ENCODE data around the gene PRKCE. TPM values are rescaled to one million over a fixed set of nuclear protein-coding genes. Genes with fewer than 3 reads are reported as not detected.

PRKCE gene
- total RNA-seq, 2 experiments from 2014 or later = 24.9 to 26.2 TPM

DNA sequence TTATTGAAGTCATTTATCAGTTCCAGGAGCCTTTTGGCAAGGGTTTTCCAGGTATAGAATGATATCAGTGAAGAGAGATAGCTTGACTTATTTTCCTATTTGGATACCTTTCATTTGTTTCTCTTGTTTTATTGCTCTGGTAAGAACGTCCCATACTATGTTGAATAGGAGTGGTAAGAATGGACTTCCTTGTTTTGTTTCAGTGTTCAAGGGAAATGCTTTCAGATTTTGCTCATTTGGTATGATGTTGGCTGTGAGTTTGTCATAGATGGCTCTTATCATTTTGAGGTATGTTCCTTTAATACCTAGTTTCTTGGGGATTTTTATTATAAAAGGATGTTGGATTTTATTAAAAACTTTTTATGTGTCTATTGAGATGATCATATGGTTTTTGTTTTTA, 558.6 kb downstream of the PRKCE start:
- intact Hi-C loops (cut with DNase I, micrococcal nuclease) = no loop called here
- no peaks in the 10 kb centered on the region for H3K36me3 ChIP-seq (ENCODE audit: insufficient read depth, low read length)
- ChIA-PET POLR2A (no interaction called here), CTCF (no interaction called here)
- no peak overlapping the region for H3K27ac ChIP-seq (ENCODE audit: low read depth in 1 of 2, low read length in 2 of 2)
- peaks cover under 1% of the 10 kb centered on the region for H3K36me3 Mint-ChIP-seq (ENCODE audit: low read depth)
- TF ChIP-seq, protein P1, sequence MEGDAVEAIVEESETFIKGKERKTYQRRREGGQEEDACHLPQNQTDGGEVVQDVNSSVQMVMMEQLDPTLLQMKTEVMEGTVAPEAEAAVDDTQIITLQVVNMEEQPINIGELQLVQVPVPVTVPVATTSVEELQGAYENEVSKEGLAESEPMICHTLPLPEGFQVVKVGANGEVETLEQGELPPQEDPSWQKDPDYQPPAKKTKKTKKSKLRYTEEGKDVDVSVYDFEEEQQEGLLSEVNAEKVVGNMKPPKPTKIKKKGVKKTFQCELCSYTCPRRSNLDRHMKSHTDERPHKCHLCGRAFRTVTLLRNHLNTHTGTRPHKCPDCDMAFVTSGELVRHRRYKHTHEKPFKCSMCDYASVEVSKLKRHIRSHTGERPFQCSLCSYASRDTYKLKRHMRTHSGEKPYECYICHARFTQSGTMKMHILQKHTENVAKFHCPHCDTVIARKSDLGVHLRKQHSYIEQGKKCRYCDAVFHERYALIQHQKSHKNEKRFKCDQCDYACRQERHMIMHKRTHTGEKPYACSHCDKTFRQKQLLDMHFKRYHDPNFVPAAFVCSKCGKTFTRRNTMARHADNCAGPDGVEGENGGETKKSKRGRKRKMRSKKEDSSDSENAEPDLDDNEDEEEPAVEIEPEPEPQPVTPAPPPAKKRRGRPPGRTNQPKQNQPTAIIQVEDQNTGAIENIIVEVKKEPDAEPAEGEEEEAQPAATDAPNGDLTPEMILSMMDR (IDR thresholded peaks at IDR 0.05) = no peak
- H3K4me3 ChIP-seq (ENCODE audit: low read length) = no peak overlapping the region
- H3K9me3 ChIP-seq (ENCODE audit: control insufficient read depth in 1 of 2, insufficient read depth in 1 of 2, low read length in 2 of 2) = peaks cover 6 to 14% of the 10 kb centered on the region in 2 experiments
- no peak overlapping the region for H3K4me3 Mint-ChIP-seq
- DNase-seq (no peak), ATAC-seq (ENCODE audit: poor library complexity) (no peak)
- no peaks in the 10 kb centered on the region for H3K4me1 Mint-ChIP-seq (ENCODE audit: low read depth)
- no peaks in the 10 kb centered on the region for H3K4me1 ChIP-seq (ENCODE audit: insufficient read depth, low read length)
- no peak overlapping the region for H3K27ac Mint-ChIP-seq
- H3K27me3 Mint-ChIP-seq = no peaks in the 10 kb centered on the region
- H3K27me3 ChIP-seq (ENCODE audit: control insufficient read depth in 1 of 2, insufficient read depth in 2 of 2, low read length in 2 of 2) = no peaks in the 10 kb centered on the region
- H3K9me3 Mint-ChIP-seq = peaks cover 8% of the 10 kb centered on the region

DNA sequence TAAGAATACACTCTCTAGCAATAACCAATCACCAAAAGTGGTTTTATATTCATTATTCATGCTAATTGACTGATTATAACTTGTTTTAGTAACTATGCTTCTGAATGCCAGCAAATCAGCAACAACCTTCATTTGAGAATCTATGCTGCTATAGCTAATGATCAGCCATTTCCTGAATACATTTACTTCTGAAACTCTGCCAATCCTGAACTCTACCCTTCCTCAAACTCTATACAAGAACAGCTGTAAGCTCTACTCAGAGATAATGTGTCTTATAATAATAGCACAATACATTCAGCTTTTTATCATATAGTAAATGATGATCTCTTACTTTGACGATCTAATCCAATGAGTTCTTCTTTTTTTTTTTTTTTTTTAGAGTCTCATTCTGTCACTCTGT, 560.0 kb downstream of the PRKCE start:
- Histone ChIP-seq H3K27me3 (ENCODE audit: control insufficient read depth in 1 of 2, insufficient read depth in 2 of 2, low read length in 2 of 2) (no peaks in the 10 kb centered on the region), H3K36me3 (ENCODE audit: insufficient read depth, low read length) (no peaks in the 10 kb centered on the region), H3K9me3 (ENCODE audit: control insufficient read depth in 1 of 2, insufficient read depth in 1 of 2, low read length in 2 of 2) (peaks cover 6 to 14% of the 10 kb centered on the region in 2 experiments), H3K4me1 (ENCODE audit: insufficient read depth, low read length) (no peaks in the 10 kb centered on the region), H3K4me3 (ENCODE audit: low read length) (no peak overlapping the region), H3K27ac (ENCODE audit: low read depth in 1 of 2, low read length in 2 of 2) (no peak overlapping the region)
- Mint-ChIP-seq H3K36me3 (ENCODE audit: low read depth) (peaks cover 6% of the 10 kb centered on the region), H3K27me3 (no peaks in the 10 kb centered on the region), H3K27ac (no peak overlapping the region), H3K4me1 (ENCODE audit: low read depth) (no peaks in the 10 kb centered on the region), H3K4me3 (no peak overlapping the region), H3K9me3 (peaks cover 12% of the 10 kb centered on the region)
- ChIA-PET POLR2A (no interaction called here), CTCF (interaction anchor here (0.7 kb wide), 1 partner anchor 44 kb away, joined by 3 read pairs; no protein-coding TSS in a partner anchor)
- intact Hi-C loops (cut with DNase I, micrococcal nuclease) = no loop called here
- TF ChIP-seq, protein P1 (IDR thresholded peaks at IDR 0.05) = no peak
- ATAC-seq (ENCODE audit: poor library complexity) (no peak), DNase-seq (no peak)

DNA sequence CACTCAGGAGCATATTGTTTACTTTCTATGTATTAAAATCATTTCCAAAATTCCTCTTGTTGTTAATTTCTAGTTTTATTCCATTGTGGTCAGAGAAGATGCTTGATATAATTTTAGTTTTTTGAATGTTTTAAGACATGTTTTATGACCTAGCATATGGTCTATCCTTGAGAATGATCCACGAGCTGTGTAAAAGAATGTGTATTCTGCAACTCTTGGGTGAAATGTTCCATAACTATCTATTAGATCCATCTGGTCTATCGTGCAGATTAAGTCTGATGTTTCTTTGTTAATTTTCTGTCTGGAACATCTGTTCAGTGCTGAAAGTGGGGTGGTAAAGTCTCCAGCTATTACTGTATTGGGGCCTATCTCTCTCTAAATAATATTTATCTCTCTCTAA, 562.4 kb downstream of the PRKCE start:
- H3K27me3 ChIP-seq (ENCODE audit: control insufficient read depth in 1 of 2, insufficient read depth in 2 of 2, low read length in 2 of 2) = no peaks in the 10 kb centered on the region
- H3K4me1 ChIP-seq (ENCODE audit: insufficient read depth, low read length) = no peaks in the 10 kb centered on the region
- DNase-seq = no peak
- TF ChIP-seq, protein P1 (IDR thresholded peaks at IDR 0.05) = no peak
- ChIA-PET CTCF (no interaction called here), POLR2A (no interaction called here)
- no peaks in the 10 kb centered on the region for H3K36me3 ChIP-seq (ENCODE audit: insufficient read depth, low read length)
- Mint-ChIP-seq H3K4me3 (no peak overlapping the region), H3K27me3 (no peaks in the 10 kb centered on the region), H3K27ac (no peak overlapping the region), H3K4me1 (ENCODE audit: low read depth) (no peaks in the 10 kb centered on the region), H3K9me3 (peaks cover 16% of the 10 kb centered on the region), H3K36me3 (ENCODE audit: low read depth) (peaks cover 10% of the 10 kb centered on the region)
- no peak overlapping the region for H3K4me3 ChIP-seq (ENCODE audit: low read length)
- H3K9me3 ChIP-seq (ENCODE audit: control insufficient read depth in 1 of 2, insufficient read depth in 1 of 2, low read length in 2 of 2) = peaks cover 16 to 23% of the 10 kb centered on the region in 2 experiments
- H3K27ac ChIP-seq (ENCODE audit: low read depth in 1 of 2, low read length in 2 of 2) = no peak overlapping the region
- intact Hi-C loops (cut with DNase I, micrococcal nuclease) = no loop called here
- no peak for ATAC-seq (ENCODE audit: poor library complexity)
